Fibroblast of lung (primary cell): ENCODE measurements around the gene NBEAL1. TPM values are rescaled to one million over a fixed set of nuclear protein-coding genes. Genes with fewer than 3 reads are reported as not detected.

ENCODE experiments used
- DNase-seq, 2 donors: peaks; one replicate each; pipeline versions ENCODE4 v3.0.0 to v3.0.0-alpha.2; 2010; ENCODE audit warnings: low read depth in 2 of 2
- H2AFZ ChIP-seq: 2 replicates; pipeline ENCODE4 v1.5.1; 2012; ENCODE audit warnings: low read length, control low read depth, inconsistent platforms
- H3K27ac ChIP-seq: 2 replicates; pipeline ENCODE4 v1.5.1; 2011; ENCODE audit warnings: low read length, control low read depth; ENCODE audit not compliant: insufficient read depth
- H3K27me3 ChIP-seq: 2 replicates; pipeline ENCODE4 v1.5.1; 2011; ENCODE audit warnings: mild to moderate bottlenecking, low read length; ENCODE audit not compliant: control insufficient read depth, insufficient read depth
- H3K36me3 ChIP-seq: 2 replicates; pipeline ENCODE4 v1.5.1; 2011; ENCODE audit warnings: low read length; ENCODE audit not compliant: control insufficient read depth, insufficient read depth
- H3K4me1 ChIP-seq: 2 replicates; pipeline ENCODE4 v1.5.1; 2011; ENCODE audit warnings: low read length; ENCODE audit not compliant: control insufficient read depth, insufficient read depth; ENCODE audit errors: extremely low read depth
- H3K4me2 ChIP-seq: 2 replicates; pipeline ENCODE4 v1.5.1; 2011; ENCODE audit warnings: low read length, control low read depth; ENCODE audit not compliant: insufficient read depth; ENCODE audit errors: extremely low read depth
- H3K4me3 ChIP-seq, 4 experiments: fragments of 200-600 bp in 1 of 4; sonication (generic) in 1 of 4; replicated peaks in 1 of 4; 2 replicates each; pipeline ENCODE4 v1.5.1; 2011 to 2016; ENCODE audit warnings: low read length in 4 of 4, low read depth in 3 of 4, mild to moderate bottlenecking in 3 of 4, control low read depth in 2 of 4, inconsistent platforms in 1 of 4, mixed read lengths in 1 of 4; ENCODE audit not compliant: insufficient read depth in 1 of 4; ENCODE audit errors: control extremely low read depth in 1 of 4
- H3K79me2 ChIP-seq: 2 replicates; pipeline ENCODE4 v1.5.1; 2012; ENCODE audit warnings: mild to moderate bottlenecking, low read length, inconsistent platforms; ENCODE audit not compliant: control insufficient read depth, insufficient read depth
- H3K9ac ChIP-seq: 2 replicates; pipeline ENCODE4 v1.5.1; 2011; ENCODE audit warnings: mild to moderate bottlenecking, low read length, control low read depth; ENCODE audit not compliant: insufficient read depth
- H3K9me3 ChIP-seq: 2 replicates; pipeline ENCODE4 v1.5.1; 2012; ENCODE audit warnings: low read depth, low read length; ENCODE audit not compliant: control insufficient read depth, insufficient read depth
- H4K20me1 ChIP-seq: 2 replicates; pipeline ENCODE4 v1.5.1; 2011; ENCODE audit warnings: low read length; ENCODE audit not compliant: control insufficient read depth, insufficient read depth; ENCODE audit errors: extremely low read depth
- EZH2 ChIP-seq: IDR thresholded peaks from 2 replicates; pipeline ENCODE4 v1.5.1; 2012; ENCODE audit warnings: low read length, control low read depth, mild to moderate bottlenecking; ENCODE audit errors: missing control alignments
- polyA plus RNA-seq, 2 donors: library from polyadenylated mRNA; depleted of rRNA in 1 of 2; stranded (reverse) in 1 of 2; unstranded in 1 of 2; fragments of >200 nt; gene quantifications; 2 replicates each; pipeline ENCODE4 v1.2.1, GENCODE V29; 2011 to 2012; ENCODE audit warnings: missing spikeins in 1 of 2
- total RNA-seq: library from RNA; depleted of rRNA; stranded (reverse); fragments of >200 nt; gene quantifications from 2 replicates; pipeline ENCODE4 v1.2.1, GENCODE V29; 2014
- TF ChIP-seq, protein P1 (sequence below), 2 donors: IDR thresholded peaks in 1 of 2; conservative IDR thresholded peaks in 1 of 2; 1 replicate in 1 of 2; 2 replicates in 1 of 2; pipeline ENCODE4 v1.5.1; 2011 to 2012; ENCODE audit warnings: low read length in 2 of 2, control low read depth in 1 of 2, inconsistent platforms in 1 of 2, low read depth in 1 of 2, mild to moderate bottlenecking in 1 of 2

The NBEAL1 gene
- total and polyA plus RNA-seq, 2 donors (not counting 1 experiment from before 2014, with no cell fraction given): 14.8 to 55.7 TPM

DNA sequence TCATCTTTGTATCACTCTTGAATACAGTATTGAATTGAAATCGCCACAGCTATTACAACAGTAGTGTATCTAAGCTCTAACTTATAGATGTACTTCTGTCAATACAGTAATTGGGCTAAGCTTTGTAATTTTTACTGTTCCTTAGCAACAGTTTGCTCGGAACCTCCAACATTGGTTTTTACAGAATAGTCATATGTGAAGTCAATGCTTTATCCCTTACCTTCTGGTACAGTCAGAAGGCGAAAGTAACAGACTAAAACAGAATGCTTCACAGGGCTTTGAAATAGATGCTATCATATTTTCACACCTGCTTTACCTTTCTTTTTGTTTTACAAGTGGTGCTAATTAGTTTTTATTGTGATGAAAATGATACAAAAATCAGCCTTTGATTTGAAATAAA is 177.3 kb downstream of the NBEAL1 start:
- Histone ChIP-seq H3K9me3 (no peaks in the 10 kb centered on the region), H3K4me2 (no peak overlapping the region), H3K4me3 (no peak overlapping the region), H3K9ac (no peak overlapping the region), H3K27ac (no peak overlapping the region), H3K27me3 (no peaks in the 10 kb centered on the region), H3K79me2 (no peaks in the 10 kb centered on the region), H2AFZ (no peak overlapping the region), H3K4me1 (no peaks in the 10 kb centered on the region), H3K36me3 (peaks cover 2% of the 10 kb centered on the region), H4K20me1 (no peaks in the 10 kb centered on the region)
- TF ChIP-seq, protein P1, sequence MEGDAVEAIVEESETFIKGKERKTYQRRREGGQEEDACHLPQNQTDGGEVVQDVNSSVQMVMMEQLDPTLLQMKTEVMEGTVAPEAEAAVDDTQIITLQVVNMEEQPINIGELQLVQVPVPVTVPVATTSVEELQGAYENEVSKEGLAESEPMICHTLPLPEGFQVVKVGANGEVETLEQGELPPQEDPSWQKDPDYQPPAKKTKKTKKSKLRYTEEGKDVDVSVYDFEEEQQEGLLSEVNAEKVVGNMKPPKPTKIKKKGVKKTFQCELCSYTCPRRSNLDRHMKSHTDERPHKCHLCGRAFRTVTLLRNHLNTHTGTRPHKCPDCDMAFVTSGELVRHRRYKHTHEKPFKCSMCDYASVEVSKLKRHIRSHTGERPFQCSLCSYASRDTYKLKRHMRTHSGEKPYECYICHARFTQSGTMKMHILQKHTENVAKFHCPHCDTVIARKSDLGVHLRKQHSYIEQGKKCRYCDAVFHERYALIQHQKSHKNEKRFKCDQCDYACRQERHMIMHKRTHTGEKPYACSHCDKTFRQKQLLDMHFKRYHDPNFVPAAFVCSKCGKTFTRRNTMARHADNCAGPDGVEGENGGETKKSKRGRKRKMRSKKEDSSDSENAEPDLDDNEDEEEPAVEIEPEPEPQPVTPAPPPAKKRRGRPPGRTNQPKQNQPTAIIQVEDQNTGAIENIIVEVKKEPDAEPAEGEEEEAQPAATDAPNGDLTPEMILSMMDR (conservative IDR thresholded peaks at IDR 0.05 in 1 of 2, IDR thresholded peaks at IDR 0.05 in 1 of 2; ENCODE audit: low read depth in 1 of 2, low read length in 2 of 2): no peak
- no peak for TF ChIP-seq EZH2
- no peak for DNase-seq

DNA sequence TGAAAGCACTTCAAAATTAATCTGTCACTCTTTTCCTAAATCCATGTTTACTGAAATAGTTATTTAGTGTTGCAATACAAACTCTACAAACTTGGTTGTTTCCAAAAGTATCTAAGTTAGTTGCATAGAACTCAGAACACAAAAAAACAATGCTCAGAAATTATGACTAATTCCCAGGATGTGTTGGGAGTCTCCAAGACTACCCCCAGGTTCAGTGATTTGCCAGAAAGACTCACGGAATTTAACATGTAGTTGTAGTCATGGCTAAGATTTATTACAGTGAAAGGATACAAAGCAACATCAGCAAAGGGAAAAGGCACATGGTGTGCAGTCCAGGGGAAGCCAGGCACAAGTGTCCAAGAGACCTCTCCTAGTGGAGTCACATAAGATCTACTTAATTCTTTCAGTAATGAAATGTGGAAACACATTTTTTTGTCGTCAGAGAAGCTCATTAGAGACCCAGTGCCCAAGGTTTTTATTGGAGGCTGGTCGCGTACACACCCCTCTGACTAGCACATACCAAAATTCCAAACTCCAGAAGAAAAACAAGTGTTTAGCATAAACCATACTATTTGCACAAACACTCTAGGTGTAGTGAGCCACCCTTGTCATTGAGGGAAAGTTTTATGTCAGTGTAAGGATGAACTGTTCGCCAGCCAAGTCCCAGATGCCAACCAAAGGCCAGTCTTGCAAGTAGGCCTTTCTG is 180.8 kb downstream of the NBEAL1 start:
- H3K27ac ChIP-seq: no peak overlapping the region
- H3K79me2 ChIP-seq: no peaks in the 10 kb centered on the region
- H3K4me1 ChIP-seq: no peaks in the 10 kb centered on the region
- no peak overlapping the region for H3K9ac ChIP-seq
- H4K20me1 ChIP-seq: no peaks in the 10 kb centered on the region
- DNase-seq: peak in 1 of 2 donors; percentile 16
- no peak overlapping the region for H2AFZ ChIP-seq
- TF ChIP-seq EZH2: no peak
- TF ChIP-seq, protein P1 (conservative IDR thresholded peaks at IDR 0.05 in 1 of 2, IDR thresholded peaks at IDR 0.05 in 1 of 2; ENCODE audit: low read depth in 1 of 2, low read length in 2 of 2): no peak
- H3K27me3 ChIP-seq: no peaks in the 10 kb centered on the region
- H3K4me3 ChIP-seq: no peak overlapping the region
- H3K36me3 ChIP-seq: peaks cover under 1% of the 10 kb centered on the region
- no peaks in the 10 kb centered on the region for H3K9me3 ChIP-seq
- no peak overlapping the region for H3K4me2 ChIP-seq

DNA sequence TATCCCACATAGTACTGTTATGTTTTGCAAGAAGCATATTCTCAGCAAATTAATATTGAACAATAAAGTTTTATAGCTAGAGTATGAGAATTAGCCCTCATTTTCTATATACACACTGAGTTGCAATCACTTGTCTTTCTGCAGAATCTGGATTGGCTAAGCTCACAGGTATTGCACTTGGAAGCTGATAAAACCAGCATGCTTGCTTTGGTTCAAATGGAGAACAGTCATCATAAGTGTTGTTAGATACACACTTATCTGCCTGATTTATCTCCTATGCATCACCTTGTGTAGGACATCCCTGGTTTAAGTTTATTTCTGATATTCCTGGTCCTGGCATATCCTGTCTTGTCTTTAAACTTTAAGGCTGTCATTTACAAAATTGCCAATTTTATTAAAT is 186.2 kb downstream of the NBEAL1 start:
- TF ChIP-seq EZH2: no peak
- TF ChIP-seq, protein P1 (conservative IDR thresholded peaks at IDR 0.05 in 1 of 2, IDR thresholded peaks at IDR 0.05 in 1 of 2; ENCODE audit: low read depth in 1 of 2, low read length in 2 of 2): no peak
- DNase-seq: no peak
- Histone ChIP-seq H3K9me3 (no peaks in the 10 kb centered on the region), H3K4me2 (no peak overlapping the region), H3K27ac (no peak overlapping the region), H3K36me3 (no peaks in the 10 kb centered on the region), H2AFZ (no peak overlapping the region), H3K9ac (no peak overlapping the region), H3K4me1 (no peaks in the 10 kb centered on the region), H3K4me3 (no peak overlapping the region), H3K79me2 (no peaks in the 10 kb centered on the region), H3K27me3 (no peaks in the 10 kb centered on the region), H4K20me1 (no peaks in the 10 kb centered on the region)
